HG03196 (cell line): ENCODE data around the gene ZSWIM4.
"Not testable (repeated sequence)": the region's sequence is repeated elsewhere in the genome, so short reads cannot be mapped to it uniquely, and the experiment has no call there.

Source experiments
- ATAC-seq: cut with Tn5 transposase; IDR thresholded peaks from one replicate; pipeline ENCODE4 v1.9.1; 2021; ENCODE audit not compliant: unreplicated experiment

ZSWIM4 gene

DNA sequence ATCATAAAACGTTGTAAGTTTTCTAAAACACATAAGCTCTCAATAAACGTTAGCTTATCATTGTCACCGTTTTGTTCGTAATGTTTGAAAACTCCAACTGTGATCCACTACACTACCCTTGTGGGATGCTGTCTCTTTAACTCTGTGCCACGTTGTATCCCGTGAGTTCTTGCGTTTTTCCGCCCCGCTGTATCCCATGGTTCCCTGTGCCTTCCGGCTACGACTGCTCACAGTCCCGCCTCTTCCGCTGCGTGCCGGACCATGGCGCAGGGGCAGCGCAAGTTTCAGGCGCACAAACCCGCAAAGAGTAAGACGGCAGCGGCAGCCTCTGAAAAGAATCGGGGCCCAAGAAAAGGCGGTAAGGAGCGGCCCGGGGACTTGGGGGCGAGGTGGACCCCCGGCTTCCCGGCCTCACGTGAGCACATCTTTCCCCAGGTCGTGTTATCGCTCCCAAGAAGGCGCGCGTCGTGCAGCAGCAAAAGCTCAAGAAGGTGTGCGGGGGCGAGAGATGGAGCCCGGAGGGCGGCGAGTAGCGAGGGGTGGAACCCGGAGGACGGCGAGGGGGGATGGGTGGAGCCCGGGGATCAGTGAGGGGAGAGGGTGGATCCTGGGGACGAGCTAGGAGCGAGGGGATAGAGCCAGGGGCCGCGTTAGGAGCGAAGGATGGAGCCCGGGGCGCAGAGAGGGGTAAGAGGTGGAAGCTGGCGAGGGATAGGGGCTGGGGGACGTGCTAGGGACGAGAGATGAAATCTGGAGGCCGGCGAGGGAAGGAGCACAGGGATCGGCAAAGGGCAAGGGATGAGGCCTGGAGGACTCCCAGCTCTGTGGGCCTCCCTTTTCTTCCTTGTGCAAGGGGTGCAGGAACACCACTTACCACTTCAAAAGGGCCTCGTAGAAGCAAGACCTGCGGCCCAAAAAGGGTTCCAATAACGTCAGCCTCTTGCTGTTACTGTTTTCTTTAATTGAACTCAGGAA lies 20.7 kb upstream of the ZSWIM4 start, which contains the start of gene C19orf53:
Gene C19orf53 (plus strand): TSS at position 240 of the 975 bp plus-strand sequence. CDS start 22 bp downstream, at position 262.
- peak; percentile 91 for ATAC-seq

DNA sequence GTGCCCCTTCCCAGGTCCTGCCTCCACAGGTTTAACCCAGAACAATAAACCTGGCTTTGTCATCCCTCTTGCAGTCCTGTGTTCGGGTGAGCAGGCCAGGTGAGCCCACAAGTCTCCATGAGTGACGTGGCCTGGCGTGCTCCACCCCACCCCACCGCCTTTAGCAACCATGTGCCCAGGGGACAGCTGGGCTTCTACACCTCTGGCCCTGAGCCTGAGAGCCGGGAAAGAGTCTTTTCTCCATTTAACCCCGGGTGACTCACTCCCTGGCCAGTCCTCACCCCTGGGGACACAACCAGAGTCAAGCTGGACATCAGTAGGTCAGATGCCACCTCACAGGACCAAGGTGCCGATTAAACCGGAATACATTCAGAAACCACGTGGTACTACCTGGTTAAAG lies 16.8 kb upstream of the ZSWIM4 start:
- ATAC-seq, result no peak

DNA sequence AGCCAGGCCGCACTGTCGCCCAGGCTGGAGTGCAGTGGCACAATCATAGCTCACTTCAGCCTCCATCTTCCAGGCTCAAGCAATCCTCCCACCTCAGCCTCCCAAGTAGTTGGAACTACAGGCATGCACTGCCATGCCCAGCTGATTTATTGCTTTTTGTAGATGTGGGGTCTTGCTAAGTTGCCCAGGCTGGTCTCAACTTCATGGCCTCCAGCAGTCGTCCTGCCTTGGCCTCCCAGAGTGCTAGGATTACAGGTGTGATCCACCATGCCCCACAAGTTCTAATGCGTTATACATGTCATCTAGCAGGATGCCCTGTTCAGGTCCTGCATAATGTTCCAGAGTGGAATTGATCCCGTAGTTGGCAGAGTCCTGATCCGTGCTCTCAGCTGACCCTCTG lies 16.4 kb upstream of the ZSWIM4 start:
- ATAC-seq, result no peak

DNA sequence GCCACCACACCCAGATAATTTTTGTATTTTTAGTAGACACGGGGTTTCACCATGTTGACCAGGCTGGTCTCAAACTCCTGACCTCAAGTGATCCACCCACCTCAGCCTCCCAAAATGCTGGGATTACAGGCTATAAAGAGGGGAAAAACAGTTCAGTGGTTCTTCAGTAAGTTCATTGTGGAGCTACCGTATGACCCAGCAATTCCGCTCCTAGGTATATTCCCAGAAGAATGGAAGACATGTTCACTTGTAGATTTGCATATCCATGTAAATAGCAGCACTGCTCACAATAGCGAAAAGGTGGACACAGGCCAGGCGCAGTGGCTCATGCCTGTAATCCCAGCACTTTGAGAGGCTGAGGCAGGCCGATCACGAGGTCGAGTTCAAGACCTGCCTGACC lies 15.4 kb upstream of the ZSWIM4 start:
- not testable (repeated sequence) for ATAC-seq

DNA sequence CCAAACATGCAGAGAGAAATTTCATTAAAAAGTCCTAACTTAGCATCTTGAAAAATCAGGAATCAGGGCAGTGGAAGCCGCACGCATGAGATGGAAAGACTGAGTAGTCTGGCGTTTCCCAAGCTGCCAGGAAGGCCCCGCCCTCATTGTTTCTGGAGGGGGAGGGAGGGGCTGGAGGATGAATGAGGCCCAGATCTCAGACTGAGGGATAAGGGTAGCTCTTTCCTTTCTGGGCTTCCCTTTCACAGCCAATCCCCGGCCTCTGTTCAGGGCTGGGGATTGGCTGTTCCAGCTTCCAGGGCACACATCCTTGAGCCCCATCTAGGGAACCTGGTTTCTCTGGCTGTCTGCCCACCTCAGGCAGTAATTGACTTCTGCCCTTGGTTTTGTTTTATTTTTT lies 13.7 kb upstream of the ZSWIM4 start:
- no peak for ATAC-seq

DNA sequence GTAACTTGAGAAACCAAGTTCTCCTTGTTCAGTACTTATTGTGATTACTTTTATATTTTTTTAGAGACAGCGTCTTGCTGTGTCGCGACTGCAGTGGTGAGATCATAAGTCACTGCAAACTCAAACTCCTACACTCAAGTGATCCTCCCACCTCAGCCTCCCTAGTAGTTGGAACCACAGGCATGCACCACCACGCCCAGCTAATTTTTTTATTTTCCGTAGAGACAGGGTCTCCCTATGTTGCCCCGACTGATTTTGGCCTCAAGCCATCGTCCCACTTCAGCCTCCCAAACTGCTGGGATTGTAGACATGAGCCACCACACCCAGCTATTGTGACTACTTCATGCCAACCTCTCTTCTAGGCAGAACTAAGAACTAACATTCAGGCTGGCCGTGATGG lies 12.7 kb upstream of the ZSWIM4 start:
- ATAC-seq, result no peak

DNA sequence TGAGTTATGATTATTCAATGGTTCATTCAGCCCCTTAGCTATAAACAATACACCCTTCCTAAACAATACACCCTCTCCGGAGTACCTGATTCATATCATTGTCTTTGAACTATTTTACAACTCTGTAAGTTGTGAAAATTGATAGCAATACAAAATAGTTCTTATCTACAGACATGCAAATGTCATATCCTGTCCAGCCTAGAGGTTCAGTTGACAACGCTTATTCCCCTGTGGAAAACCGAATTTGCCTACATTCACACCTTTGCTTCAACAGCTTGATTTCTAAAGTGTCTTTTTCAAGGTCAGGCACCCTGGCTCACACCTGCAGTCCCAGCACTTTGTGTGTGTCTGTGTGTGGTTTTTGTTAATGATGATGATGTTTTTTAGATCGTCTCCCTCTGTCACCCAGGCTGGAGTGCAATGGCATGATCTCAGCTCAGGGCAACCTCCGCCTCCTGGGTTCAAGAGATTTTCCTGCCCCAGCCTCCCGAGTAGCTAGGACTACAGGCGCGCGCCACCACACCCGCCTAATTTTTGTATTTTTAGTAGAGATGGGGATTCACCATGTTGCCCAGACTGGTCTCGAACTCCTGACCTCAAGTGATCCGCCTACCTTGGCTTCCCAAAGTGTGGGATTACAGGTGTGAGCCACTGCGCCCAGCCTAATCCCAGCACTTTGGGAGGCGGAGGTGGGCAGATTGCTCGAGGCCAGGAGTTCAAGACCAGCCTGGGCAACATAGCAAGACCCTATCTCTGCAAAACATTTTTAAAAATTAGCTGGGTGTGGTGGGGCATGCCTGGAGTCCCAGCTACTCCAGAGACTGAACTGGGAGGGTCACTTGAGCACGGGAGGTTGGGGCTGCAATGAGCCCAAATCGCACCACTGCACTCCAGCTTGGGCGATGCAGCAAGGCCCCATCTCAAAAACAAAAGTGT lies 11.4 kb upstream of the ZSWIM4 start:
- no peak for ATAC-seq

DNA sequence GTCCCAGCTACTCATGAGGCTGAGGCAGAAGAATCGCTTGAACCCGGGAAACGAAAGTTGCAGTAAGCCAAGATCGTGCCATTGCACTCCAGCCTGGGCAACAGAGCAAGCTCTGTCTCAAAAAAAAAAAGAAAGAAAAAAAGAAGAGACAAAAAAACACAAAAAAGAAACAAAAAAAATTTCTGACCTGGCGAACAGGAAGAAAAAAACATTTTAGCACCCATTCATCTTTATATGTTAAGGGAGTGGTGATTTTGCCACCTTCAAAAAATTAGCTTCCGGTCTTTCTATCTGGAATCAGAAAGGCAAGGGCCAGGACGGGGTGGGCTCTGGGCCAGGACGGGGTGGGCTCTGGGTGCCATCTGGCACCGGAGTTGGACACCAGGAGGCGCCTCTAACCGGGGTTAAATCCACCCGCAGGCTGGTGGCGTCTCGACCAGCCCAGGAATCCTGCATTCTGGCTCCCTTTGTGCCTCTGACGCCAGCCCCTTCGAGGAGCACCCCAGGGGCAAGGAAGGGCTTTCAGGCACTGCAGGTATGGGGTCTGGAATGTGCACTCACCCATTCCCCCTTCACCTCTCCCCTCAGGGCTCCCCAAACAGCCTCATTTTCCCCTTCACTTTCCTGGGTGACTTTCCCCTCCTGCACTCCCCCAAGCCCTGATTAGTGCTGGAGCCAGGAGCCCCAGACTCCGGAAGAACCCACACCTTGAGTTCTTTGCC lies 10.4 kb upstream of the ZSWIM4 start:
- ATAC-seq, result no peak

DNA sequence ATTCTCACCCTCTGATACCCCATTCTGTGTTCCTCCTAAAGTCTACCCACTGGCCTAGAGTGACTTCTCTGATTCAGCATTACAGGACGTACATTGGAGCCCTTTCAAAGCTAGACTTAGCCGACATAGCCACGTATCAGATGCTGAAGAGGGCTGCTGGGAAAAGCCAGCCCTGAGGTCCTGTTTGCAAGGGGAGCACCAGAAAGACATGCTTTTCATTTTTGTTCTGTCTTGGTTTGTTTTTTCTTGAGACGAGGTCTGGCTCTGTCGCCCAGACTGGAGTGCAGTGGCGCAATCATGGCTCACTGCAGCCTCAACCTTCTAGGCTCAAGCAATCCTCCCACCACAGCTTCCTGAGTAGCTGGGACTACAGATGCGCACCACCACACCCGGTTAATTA lies 6.3 kb upstream of the ZSWIM4 start:
- ATAC-seq, result no peak

DNA sequence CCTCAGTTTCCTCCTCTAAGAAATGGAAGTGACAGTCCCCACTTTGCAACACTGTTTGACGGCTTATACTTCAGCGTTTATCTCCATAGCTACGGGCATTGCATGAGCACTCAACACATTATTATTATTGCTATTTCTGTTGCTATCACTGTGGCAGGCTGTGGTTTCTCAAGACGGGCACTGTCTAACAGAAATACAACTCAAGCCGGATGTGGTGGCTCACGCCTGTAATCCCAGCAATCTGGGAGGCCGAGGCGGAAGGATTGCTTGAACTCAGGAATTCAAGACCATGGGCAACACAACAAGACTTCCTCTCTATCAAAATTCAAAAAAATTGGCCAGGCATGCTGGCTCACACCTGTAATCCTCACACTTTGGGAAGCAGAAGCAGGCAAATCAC lies 4.9 kb upstream of the ZSWIM4 start:
- ATAC-seq, result no peak

DNA sequence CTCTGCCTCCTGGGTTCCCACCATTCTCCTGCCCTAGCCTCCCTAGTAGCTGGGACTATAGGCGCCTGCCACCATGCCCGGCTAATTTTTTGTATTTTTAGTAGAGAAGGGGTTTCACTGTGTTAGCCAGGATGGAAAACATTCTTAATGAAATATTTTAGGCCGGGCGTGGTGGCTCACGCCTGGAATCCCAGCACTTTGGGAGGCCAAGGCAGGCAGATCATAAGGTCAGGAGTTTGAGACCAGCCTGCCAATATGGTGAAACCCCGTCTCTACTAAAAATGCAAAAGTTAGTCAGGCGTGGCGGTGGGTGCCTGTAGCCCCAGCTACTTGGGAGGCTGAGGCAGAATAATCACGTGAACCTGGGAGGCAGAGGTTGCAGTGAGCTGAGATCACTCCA lies 1.9 kb upstream of the ZSWIM4 start:
- ATAC-seq, result not testable (repeated sequence)

DNA sequence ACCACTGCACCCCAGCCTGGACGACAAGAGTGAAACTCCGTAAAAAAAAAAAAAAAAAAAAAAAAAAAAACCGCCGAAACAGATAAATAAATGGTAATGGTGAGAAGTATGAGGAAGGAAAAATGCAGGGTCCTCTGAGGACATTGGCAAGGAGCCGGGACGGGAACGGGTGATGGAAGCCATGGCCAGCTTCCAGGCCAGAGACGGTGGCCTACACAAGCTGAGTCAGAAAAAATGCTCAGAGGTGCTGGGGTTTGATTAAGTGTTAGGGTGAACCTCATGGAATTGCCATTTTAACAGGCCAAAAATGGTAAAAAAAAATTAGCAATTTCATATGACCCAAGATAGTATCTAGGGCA lies 866 bp upstream of the ZSWIM4 start:
- no peak for ATAC-seq

DNA sequence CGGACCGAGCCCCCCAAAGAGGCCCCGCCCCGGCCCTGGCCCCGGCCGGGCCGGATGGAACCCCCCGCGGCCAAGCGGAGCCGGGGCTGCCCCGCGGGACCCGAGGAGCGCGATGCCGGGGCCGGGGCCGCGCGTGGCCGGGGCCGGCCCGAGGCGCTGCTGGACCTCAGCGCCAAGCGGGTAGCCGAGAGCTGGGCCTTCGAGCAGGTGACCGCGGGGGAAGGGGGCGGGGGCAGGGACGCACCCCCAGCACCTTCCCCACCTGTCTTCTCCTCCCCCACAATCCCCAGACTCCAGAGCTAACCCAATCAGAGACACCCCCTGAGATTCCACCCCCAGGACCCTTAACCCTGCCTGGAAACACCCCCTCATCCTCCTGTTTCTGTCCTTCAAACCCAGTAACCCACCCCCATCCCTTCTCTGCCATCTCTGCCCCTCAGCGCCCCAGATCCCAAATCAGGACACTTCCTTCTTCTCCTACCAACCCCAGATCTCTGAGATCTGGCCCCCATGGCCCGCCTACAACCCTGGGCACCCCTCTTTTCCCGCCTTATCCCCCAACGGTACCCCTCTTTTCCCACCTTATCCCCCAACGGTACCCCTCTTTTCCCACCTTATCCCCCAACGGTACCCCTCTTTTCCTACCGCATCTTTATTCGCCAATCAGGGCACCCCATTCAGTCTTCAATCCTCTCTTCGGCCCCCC lies 505 bp downstream of the ZSWIM4 start:
- peak; percentile 33 for ATAC-seq

DNA sequence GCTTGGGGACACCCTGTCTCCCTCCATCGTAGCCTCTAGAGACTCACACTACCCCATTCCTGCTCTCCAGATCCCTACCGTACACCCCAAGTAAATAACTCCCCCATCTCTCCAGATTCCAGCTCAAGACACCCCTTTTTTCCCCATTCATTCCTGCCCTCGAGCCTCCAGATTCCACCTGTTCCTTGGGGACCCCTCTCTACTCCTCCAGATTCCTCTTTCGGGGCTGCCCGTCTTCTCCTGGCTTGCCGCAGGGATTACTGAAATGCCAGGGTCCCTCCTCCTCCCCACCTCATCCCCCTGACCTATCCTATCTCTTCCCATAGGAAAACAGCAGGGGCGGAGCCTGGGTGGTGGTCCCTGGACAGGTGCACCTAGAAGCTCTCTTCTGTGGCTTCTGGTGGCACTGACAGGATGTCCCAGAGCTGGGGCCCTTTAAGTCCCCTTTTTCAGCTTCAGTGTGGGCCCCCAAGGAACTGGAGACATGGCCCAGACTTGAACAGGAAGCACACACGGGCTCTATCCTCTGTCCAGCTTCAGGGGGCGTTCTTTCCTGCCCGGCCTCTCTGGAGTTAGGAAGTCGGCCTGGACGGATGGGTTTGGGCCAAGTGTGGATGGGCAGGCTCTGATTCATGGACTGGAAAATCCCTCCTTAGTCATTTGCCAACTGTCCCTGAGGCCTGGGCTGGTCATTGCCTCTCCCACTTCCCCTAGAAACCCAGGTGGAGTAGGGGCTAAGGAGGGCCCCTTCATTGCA lies 1.2 kb downstream of the ZSWIM4 start:
- ATAC-seq, result no peak

DNA sequence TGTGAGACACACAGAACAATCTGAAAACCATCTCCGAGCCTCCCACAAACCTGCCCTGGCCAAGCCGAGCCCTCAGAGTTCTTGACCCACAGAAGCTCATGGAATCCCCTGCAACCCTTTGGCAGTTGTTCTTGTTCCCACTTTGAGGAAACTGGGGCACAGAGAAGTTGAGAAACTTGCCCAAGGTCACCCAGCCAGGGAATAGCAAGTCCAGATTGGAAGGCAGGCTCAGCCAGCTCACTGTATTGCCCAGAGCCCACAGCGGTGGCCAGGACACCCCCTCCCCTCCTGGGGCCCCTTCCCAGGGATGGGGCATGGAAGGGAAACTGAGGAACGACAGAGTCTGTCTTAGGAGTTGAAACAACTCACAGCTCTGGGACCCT lies 1.8 kb downstream of the ZSWIM4 start:
- no peak for ATAC-seq

DNA sequence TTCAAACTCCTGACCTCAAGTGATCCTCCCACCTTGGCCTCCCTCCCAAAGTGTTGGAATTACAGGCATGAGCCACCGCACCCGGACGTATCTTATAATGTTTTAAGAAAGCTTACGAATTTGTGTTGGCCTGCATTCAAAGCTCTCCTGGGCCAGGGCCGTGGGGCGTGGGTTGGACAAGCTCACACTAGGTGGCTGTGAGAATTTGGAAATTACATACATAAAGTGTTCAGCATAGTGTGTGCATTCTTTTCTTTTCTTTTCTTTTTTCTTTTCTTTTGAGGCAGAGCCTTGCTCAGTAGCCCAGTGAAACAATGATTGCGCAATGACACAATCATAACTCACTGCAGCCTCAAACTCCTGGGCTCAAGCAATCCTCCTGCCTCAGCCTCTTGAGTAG lies 2.6 kb downstream of the ZSWIM4 start:
- no peak for ATAC-seq

DNA sequence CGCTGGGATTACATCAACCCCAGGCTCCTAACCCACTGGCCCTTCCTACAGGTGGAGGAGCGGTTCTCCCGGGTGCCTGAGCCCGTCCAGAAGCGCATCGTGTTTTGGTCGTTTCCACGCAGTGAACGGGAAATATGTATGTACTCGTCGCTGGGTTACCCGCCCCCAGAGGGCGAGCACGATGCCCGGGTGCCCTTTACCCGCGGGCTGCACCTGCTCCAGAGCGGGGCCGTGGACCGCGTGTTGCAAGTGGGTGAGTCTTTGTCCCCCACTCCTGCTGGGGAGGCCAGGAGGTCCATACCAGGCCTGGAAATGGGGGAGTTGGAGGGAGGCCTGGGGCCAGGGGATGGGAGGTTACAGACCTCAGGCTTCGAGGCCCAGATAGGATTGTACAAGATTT lies 4.4 kb downstream of the ZSWIM4 start:
- ATAC-seq, result no peak

DNA sequence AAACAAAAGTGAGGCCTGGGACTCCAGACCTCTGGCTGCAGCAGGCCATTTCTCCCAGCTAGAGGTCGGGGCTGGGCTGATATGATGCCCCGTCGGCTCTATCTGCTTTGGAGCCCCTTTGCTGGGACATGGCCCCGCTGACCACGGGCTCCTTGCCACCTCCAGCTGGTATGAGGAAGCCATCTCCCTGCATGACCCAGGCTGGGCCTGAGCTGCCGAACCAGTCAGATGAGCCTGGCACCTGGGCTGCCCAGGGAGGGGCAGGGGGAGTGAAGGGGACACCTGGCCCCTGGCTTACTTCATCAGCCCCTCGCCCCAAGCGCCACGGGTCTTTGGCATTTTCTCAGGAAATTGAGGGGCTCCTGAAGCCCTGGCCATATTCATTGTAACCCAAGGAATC lies 7.8 kb downstream of the ZSWIM4 start:
- ATAC-seq, result no peak

DNA sequence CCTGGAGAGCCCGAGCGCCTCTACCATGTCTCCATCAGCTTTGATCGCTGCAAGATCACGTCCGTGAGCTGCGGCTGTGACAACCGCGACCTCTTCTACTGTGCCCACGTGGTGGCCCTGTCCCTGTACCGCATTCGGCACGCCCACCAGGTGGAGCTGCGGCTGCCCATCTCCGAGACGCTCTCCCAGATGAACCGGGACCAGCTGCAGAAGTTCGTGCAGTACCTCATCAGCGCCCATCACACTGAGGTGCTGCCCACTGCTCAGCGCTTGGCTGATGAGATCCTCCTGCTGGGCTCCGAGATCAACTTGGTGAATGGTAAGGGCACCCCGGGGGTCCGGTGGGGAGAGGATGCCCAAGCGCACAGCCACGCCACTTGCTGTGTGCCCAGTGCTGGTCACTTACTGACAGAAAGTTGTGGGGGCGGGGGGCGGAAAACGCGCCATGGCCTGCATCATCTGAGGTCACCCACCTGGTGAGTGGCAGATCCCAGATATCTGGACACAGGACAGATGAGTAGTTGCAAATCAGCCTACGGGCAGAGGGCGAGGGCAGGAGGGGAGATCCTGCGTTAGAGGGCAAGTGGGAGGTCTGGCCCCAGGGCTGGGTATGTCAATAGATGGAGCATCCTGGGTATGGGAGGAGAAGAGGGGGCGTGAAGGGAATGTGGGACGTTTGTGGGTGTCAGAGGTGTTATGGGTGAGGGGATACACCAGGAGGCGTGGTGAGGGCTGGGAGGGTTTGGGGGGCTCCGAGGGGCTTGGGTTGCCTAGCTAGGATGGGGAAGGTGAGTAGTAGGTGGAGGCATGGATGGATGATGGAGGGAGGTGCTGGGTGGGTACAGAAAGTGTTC lies 9.8 kb downstream of the ZSWIM4 start:
- ATAC-seq, result no peak
